Memory B cell (primary cell): Measurements from ENCODE around the gene DLG1.

Experiments
- ATAC-seq: fragments of 150-1000 bp; cut with Tn5 transposase; 2 replicates; pipeline ENCODE4 v1.10.0; 2021; ENCODE audit warnings: low read depth, mild to moderate bottlenecking, moderate library complexity
- DNase-seq, 2 donors: peaks; one replicate each; pipeline ENCODE4 v3.0.0; 2022; ENCODE audit warnings: low spot score in 2 of 2
- H3K27ac Mint-ChIP-seq: one replicate; pipeline ENCODE4 v1.8.0; 2022; ENCODE audit warnings: mild to moderate bottlenecking, moderate library complexity, mixed read lengths
- H3K27me3 Mint-ChIP-seq: one replicate; pipeline ENCODE4 v1.8.0; 2022; ENCODE audit warnings: mixed read lengths
- H3K36me3 Mint-ChIP-seq: one replicate; pipeline ENCODE4 v1.8.0; 2022; ENCODE audit warnings: mild to moderate bottlenecking, mixed read lengths
- H3K4me1 Mint-ChIP-seq: one replicate; pipeline ENCODE4 v1.8.0; 2022; ENCODE audit warnings: mixed read lengths
- H3K4me3 Mint-ChIP-seq: one replicate; pipeline ENCODE4 v1.8.0; 2022; ENCODE audit warnings: mild to moderate bottlenecking, moderate library complexity, mixed read lengths
- H3K9me3 Mint-ChIP-seq: one replicate; pipeline ENCODE4 v1.8.0; 2022; ENCODE audit warnings: mixed read lengths

The DLG1 gene

DNA sequence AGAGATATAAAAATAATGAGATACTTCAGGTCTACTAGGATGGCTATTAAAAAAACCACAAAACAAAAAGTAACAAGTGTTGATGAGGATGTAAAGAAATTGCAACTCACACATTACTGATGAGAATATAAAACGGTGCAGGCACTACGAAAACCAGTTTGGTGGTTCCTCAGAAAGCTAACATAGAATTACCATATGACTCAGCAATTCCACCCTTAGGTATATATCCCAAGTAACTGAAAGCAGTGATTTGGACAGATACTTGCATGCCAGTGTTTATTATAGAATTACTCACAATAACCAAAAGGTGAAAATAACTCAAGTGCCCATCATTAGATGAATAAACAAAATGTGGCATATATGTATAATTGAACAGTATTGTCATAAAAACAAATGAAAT is 181.3 kb downstream of the DLG1 start:
- DNase-seq (no peak), ATAC-seq (no peak)
- peaks cover 25% of the 10 kb centered on the region for H3K36me3 Mint-ChIP-seq
- H3K4me3 Mint-ChIP-seq: no peak overlapping the region
- no peaks in the 10 kb centered on the region for H3K9me3 Mint-ChIP-seq
- H3K27me3 Mint-ChIP-seq: no peaks in the 10 kb centered on the region
- no peak overlapping the region for H3K27ac Mint-ChIP-seq
- H3K4me1 Mint-ChIP-seq: no peaks in the 10 kb centered on the region

GRCh38 chr3:197114007-197114406 is 184.4 kb downstream of the DLG1 start:
- H3K27me3 Mint-ChIP-seq: no peaks in the 10 kb centered on the region
- DNase-seq (no peak), ATAC-seq (no peak)
- no peak overlapping the region for H3K27ac Mint-ChIP-seq
- no peak overlapping the region for H3K4me3 Mint-ChIP-seq
- H3K36me3 Mint-ChIP-seq: peaks cover 41% of the 10 kb centered on the region
- H3K9me3 Mint-ChIP-seq: no peaks in the 10 kb centered on the region
- no peaks in the 10 kb centered on the region for H3K4me1 Mint-ChIP-seq

DNA sequence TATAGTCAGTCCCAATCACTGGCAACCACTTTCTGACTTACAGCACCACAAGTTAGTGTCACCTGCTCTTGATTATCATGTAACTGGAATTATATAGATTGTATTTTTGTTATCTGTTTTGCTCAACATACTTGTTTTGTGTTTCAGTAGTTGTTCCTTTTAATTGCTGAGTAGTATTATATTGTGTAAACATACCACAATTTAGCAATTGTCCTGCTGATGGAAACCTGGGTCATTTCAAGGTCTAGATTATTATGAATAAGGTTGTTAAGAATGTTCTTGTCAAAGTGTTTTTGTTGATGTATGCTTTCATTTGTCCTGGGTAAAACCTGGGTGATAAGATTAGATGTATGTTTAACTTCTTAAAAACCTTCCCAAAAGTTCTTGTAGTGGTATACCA is 186.7 kb downstream of the DLG1 start:
- Mint-ChIP-seq H3K4me1 (no peaks in the 10 kb centered on the region), H3K27me3 (no peaks in the 10 kb centered on the region), H3K9me3 (no peaks in the 10 kb centered on the region), H3K4me3 (no peak overlapping the region), H3K36me3 (peaks cover 43% of the 10 kb centered on the region), H3K27ac (no peak overlapping the region)
- ATAC-seq (no peak), DNase-seq (no peak)

GRCh38 chr3:197105786-197106185 is 192.6 kb downstream of the DLG1 start:
- H3K4me3 Mint-ChIP-seq: no peak overlapping the region

DNA sequence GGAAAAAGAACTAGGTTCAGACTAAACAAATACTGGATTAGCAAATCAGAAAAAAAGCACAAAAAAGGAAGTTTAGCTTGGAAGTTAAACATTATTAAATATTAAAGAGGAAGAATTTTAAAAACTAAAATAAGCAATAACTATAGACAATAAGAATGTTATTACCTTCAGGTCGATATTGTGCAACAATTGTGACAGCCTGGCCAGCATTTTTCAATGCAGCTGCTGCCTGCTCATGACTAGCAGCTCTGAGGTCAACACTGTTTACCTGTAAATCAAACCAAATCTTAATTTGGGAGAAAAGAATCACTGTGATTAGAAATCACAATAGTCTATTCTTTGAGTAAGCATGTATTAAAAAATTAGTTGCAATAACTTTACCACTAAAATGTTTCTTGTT is 193.7 kb downstream of the DLG1 start:
- ATAC-seq (no peak), DNase-seq (no peak)
- Mint-ChIP-seq H3K4me1 (no peaks in the 10 kb centered on the region), H3K36me3 (peaks cover 23% of the 10 kb centered on the region), H3K27me3 (no peaks in the 10 kb centered on the region), H3K4me3 (no peak overlapping the region), H3K9me3 (no peaks in the 10 kb centered on the region), H3K27ac (no peak overlapping the region)

More at GRCh38 chr3:197105786-197106185, 192.6 kb downstream of the DLG1 start:
- Mint-ChIP-seq H3K9me3 (no peaks in the 10 kb centered on the region), H3K27me3 (no peaks in the 10 kb centered on the region), H3K27ac (no peak overlapping the region), H3K36me3 (peaks cover 27% of the 10 kb centered on the region), H3K4me1 (no peaks in the 10 kb centered on the region)
- DNase-seq (no peak), ATAC-seq (no peak)

DNA sequence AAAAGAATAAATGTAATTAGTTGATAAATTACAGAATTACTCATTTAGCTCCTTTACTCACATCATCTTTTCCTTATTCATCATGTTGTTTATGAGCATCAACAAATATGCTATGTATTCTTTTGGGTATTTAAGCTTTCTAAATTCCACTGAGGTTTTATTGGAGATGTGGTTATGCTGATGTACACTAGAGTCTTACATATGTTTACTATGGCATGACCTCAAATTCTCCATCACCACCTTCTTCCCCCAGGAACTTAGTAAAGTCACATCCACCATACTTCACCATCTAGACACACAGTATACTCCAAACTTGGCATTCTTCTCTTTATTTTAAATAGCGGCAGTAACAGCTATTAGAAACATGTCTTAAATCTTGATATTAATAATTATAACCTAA is 194.6 kb downstream of the DLG1 start:
- H3K4me3 Mint-ChIP-seq: no peak overlapping the region
- no peak overlapping the region for H3K27ac Mint-ChIP-seq
- no peaks in the 10 kb centered on the region for H3K27me3 Mint-ChIP-seq
- H3K4me1 Mint-ChIP-seq: no peaks in the 10 kb centered on the region
- peaks cover 26% of the 10 kb centered on the region for H3K36me3 Mint-ChIP-seq
- no peak for DNase-seq
- ATAC-seq: no peak
- no peaks in the 10 kb centered on the region for H3K9me3 Mint-ChIP-seq

GRCh38 chr3:197093871-197094270 is 204.5 kb downstream of the DLG1 start:
- H3K36me3 Mint-ChIP-seq: peaks cover 33% of the 10 kb centered on the region
- ATAC-seq: no peak
- no peaks in the 10 kb centered on the region for H3K27me3 Mint-ChIP-seq
- DNase-seq: no peak
- no peak overlapping the region for H3K4me3 Mint-ChIP-seq
- no peaks in the 10 kb centered on the region for H3K9me3 Mint-ChIP-seq
- no peak overlapping the region for H3K27ac Mint-ChIP-seq
- H3K4me1 Mint-ChIP-seq: peaks cover 5% of the 10 kb centered on the region

GRCh38 chr3:197088370-197088769 is 210.0 kb downstream of the DLG1 start:
- H3K4me3 Mint-ChIP-seq: no peak overlapping the region

GRCh38 chr3:197085137-197085536 is 213.3 kb downstream of the DLG1 start:
- no peak for ATAC-seq
- peaks cover 27% of the 10 kb centered on the region for H3K36me3 Mint-ChIP-seq
- H3K4me1 Mint-ChIP-seq: peaks cover 11% of the 10 kb centered on the region

More at GRCh38 chr3:197088370-197088769, 210.0 kb downstream of the DLG1 start:
- H3K27ac Mint-ChIP-seq: peak overlapping the region; percentile 87
- H3K27me3 Mint-ChIP-seq: no peaks in the 10 kb centered on the region
- peaks cover 26% of the 10 kb centered on the region for H3K36me3 Mint-ChIP-seq
- peak; percentile 86 for ATAC-seq
- no peak for DNase-seq
- peaks cover 11% of the 10 kb centered on the region for H3K4me1 Mint-ChIP-seq
- no peaks in the 10 kb centered on the region for H3K9me3 Mint-ChIP-seq

GRCh38 chr3:197083486-197083885 is 214.9 kb downstream of the DLG1 start:
- Mint-ChIP-seq H3K9me3 (no peaks in the 10 kb centered on the region), H3K4me1 (peaks cover 2% of the 10 kb centered on the region), H3K36me3 (peaks cover 21% of the 10 kb centered on the region), H3K27ac (no peak overlapping the region), H3K27me3 (no peaks in the 10 kb centered on the region), H3K4me3 (no peak overlapping the region)
- no peak for DNase-seq
- no peak for ATAC-seq

More at GRCh38 chr3:197085137-197085536, 213.3 kb downstream of the DLG1 start:
- DNase-seq: no peak
- H3K4me3 Mint-ChIP-seq: no peak overlapping the region
- no peaks in the 10 kb centered on the region for H3K27me3 Mint-ChIP-seq
- H3K9me3 Mint-ChIP-seq: no peaks in the 10 kb centered on the region
- no peak overlapping the region for H3K27ac Mint-ChIP-seq

GRCh38 chr3:197082871-197083270 is 215.5 kb downstream of the DLG1 start:
- Mint-ChIP-seq H3K9me3 (no peaks in the 10 kb centered on the region), H3K27ac (no peak overlapping the region), H3K36me3 (peaks cover 16% of the 10 kb centered on the region), H3K4me3 (no peak overlapping the region), H3K27me3 (no peaks in the 10 kb centered on the region), H3K4me1 (no peaks in the 10 kb centered on the region)
- ATAC-seq: no peak
- DNase-seq: no peak

GRCh38 chr3:197080344-197080743 is 218.1 kb downstream of the DLG1 start:
- Mint-ChIP-seq H3K36me3 (peaks cover 14% of the 10 kb centered on the region), H3K27ac (no peak overlapping the region), H3K4me3 (no peak overlapping the region), H3K9me3 (no peaks in the 10 kb centered on the region), H3K4me1 (no peaks in the 10 kb centered on the region), H3K27me3 (no peaks in the 10 kb centered on the region)
- ATAC-seq (no peak), DNase-seq (no peak)

- H3K4me1 Mint-ChIP-seq: no peaks in the 10 kb centered on the region
- ATAC-seq (no peak), DNase-seq (no peak)
- no peak overlapping the region for H3K27ac Mint-ChIP-seq
- no peaks in the 10 kb centered on the region for H3K27me3 Mint-ChIP-seq
- H3K4me3 Mint-ChIP-seq: no peak overlapping the region
- H3K9me3 Mint-ChIP-seq: peaks cover 2% of the 10 kb centered on the region
- H3K36me3 Mint-ChIP-seq: peaks cover 29% of the 10 kb centered on the region
These were observed 222.0 kb downstream of the DLG1 start for GRCh38 chr3:197076415-197076814.

DNA sequence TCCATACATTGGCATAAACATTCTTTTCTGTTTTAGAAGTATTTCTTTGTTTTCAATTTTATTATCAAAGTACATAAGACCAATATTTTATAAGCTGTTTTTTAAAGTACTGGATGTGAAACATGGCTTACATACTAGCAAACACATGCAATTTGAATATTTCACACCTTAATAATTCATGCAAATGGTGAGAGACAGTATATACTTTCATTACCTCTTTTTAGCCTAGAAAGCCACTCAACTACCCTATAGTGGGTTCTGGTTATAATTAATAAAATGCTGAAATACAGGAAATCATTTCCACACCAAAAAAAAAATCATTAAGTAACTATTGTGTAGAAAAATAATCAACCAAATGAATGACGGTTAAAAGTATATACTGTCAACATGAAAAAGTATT is 230.3 kb downstream of the DLG1 start:
- Mint-ChIP-seq H3K27ac (no peak overlapping the region), H3K4me3 (no peak overlapping the region), H3K27me3 (no peaks in the 10 kb centered on the region), H3K4me1 (peaks cover 2% of the 10 kb centered on the region), H3K9me3 (peaks cover 2% of the 10 kb centered on the region), H3K36me3 (peaks cover 20% of the 10 kb centered on the region)
- peak; percentile 100 for ATAC-seq
- no peak for DNase-seq

- DNase-seq (no peak), ATAC-seq (no peak)
- Mint-ChIP-seq H3K36me3 (peaks cover 23% of the 10 kb centered on the region), H3K4me3 (no peak overlapping the region), H3K27ac (no peak overlapping the region), H3K9me3 (no peaks in the 10 kb centered on the region), H3K4me1 (peaks cover 2% of the 10 kb centered on the region), H3K27me3 (no peaks in the 10 kb centered on the region)
These were observed 233.6 kb downstream of the DLG1 start for GRCh38 chr3:197064771-197065170.
